ENCODE measurements around the gene MFGE8. TPM values are rescaled to one million over a fixed set of nuclear protein-coding genes. Genes with fewer than 3 reads are reported as not detected.

The MFGE8 gene
- total and polyA plus RNA-seq, 9 of the 15 experiments (the other 6 are each of a cell fraction or from before 2014, with no cell fraction given): 2.3 to 142 (median 62.3) TPM

GRCh38 chr15:88938802-88939485, 25.8 kb upstream of the MFGE8 start (continued):
- TF ChIP-seq E2F4 (CRISPR knock-in tag; IDR thresholded peaks at IDR 0.05; ENCODE audit: low read depth): no peak
- peak in 1 of 3 experiments; percentile 74; a peak in 2 of 6 replicates for TF ChIP-seq ZBTB11 (CRISPR knock-in tag; IDR thresholded peaks at IDR 0.05)
- no peak for TF ChIP-seq SREBF1 (IDR thresholded peaks at IDR 0.05; ENCODE audit: borderline replicate concordance, low read depth, low read length)
- no peak for TF ChIP-seq ARNT (IDR thresholded peaks at IDR 0.05)
- no peak for TF ChIP-seq TFE3 (CRISPR knock-in tag; IDR thresholded peaks at IDR 0.05)
- TF ChIP-seq JUN (IDR thresholded peaks at IDR 0.05; ENCODE audit: borderline replicate concordance, low read depth, low read length): no peak
- TF ChIP-seq JUN (CRISPR knock-in tag; IDR thresholded peaks at IDR 0.05; ENCODE audit: borderline replicate concordance): peak; percentile 64; the same call in 1 of the 2 replicates
- peak; percentile 65 for TF ChIP-seq EP300 (IDR thresholded peaks at IDR 0.05; ENCODE audit: low read length)
- no peak for TF ChIP-seq HMBOX1 (IDR thresholded peaks at IDR 0.05)
- no peak for TF ChIP-seq GTF2E2 (tag; IDR thresholded peaks at IDR 0.05)
- TF ChIP-seq CXXC5 (CRISPR knock-in tag; IDR thresholded peaks at IDR 0.05): peak; percentile 85
- no peak for TF ChIP-seq USF2 (CRISPR knock-in tag; IDR thresholded peaks at IDR 0.05)
- 0 out of 2 replicates have a peak, but pooled peaks have one; percentile 41 for TF ChIP-seq ZBTB7A (IDR thresholded peaks at IDR 0.05; ENCODE audit: borderline replicate concordance, control insufficient read depth, low read depth, low read length)
- no peak for TF ChIP-seq WHSC1 (IDR thresholded peaks at IDR 0.05; ENCODE audit: low read length)
- TF ChIP-seq RBFOX2 (IDR thresholded peaks at IDR 0.05; ENCODE audit: low read depth, low read length): peak; percentile 72
- no peak for TF ChIP-seq ZNF347 (CRISPR knock-in tag; IDR thresholded peaks at IDR 0.05; ENCODE audit: low read depth)
- no peak for TF ChIP-seq ZNF232 (CRISPR knock-in tag; IDR thresholded peaks at IDR 0.05)
- TF ChIP-seq POLR2B (IDR thresholded peaks at IDR 0.05; ENCODE audit: low read depth, partially characterized antibody): peak; percentile 63
- peak; percentile 42; the same call in 1 of the 2 replicates for TF ChIP-seq TAF7 (tag; IDR thresholded peaks at IDR 0.05)
- no peak for TF ChIP-seq ZNF695 (CRISPR knock-in tag; IDR thresholded peaks at IDR 0.05)

Measured in K562 (cell line).